ENCODE measurements around the gene CELA2B. TPM values are rescaled to one million over a fixed set of nuclear protein-coding genes. Genes with fewer than 3 reads are reported as not detected.
A peak's percentile ranks its signal among the peaks of the same experiment; 100 is the strongest.

The CELA2B gene
- polyA plus RNA-seq, 3 donors, result not detected

DNA sequence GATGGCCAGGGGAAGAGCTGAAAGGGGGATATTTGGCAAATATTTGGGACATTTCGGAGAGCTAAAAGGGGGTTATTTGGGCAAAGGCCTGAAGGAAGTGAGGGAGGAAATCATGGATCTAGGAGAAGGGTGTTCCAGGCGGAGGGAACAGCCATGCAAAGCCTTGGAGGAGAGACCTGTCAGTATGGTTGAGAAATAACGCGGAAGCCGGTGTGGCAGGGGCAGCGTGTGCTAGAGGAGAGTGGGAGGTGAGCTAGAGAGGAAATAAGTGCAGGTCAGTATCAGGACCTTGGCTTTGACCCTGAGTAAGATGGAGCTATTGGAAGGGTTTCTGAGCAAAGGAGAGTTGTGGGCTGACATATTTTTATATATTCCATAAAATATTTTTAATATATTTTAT, 34.7 kb upstream of the CELA2B start:
- no peaks in the 10 kb centered on the region for H3K9me3 Mint-ChIP-seq
- Histone ChIP-seq H3K4me1 (ENCODE audit: control insufficient read depth in 1 of 2, insufficient read depth in 2 of 2, low read length in 2 of 2) (no peaks in the 10 kb centered on the region), H3K4me3 (replicated peaks in 1 of 3; ENCODE audit: low read depth in 2 of 3, low read length in 3 of 3) (no peak overlapping the region), H3K4me2 (replicated peaks; ENCODE audit: extremely low read depth, low read length, poor library complexity, severe bottlenecking) (no peak overlapping the region), H3K9me3 (replicated peaks in 1 of 2; ENCODE audit: control insufficient read depth in 1 of 2, insufficient read depth in 1 of 2, low read length in 2 of 2) (no peaks in the 10 kb centered on the region), H3K36me3 (replicated peaks in 1 of 2; ENCODE audit: control insufficient read depth in 1 of 2, insufficient read depth in 2 of 2, low read length in 2 of 2) (no peaks in the 10 kb centered on the region), H3K79me2 (ENCODE audit: insufficient read depth, low read length) (no peaks in the 10 kb centered on the region), H3K27me3 (ENCODE audit: control insufficient read depth in 2 of 2, insufficient read depth in 2 of 2, low read length in 2 of 2) (peaks cover 0 to 9% of the 10 kb centered on the region in 2 donors), H3K27ac (ENCODE audit: low read depth in 1 of 2, low read length in 2 of 2) (no peak overlapping the region), H4K20me1 (ENCODE audit: insufficient read depth, low read length) (no peaks in the 10 kb centered on the region), H3K9ac (ENCODE audit: insufficient read depth, low read length, poor library complexity, severe bottlenecking) (no peak overlapping the region), H2AFZ (ENCODE audit: insufficient read depth, low read depth, low read length, poor library complexity, severe bottlenecking) (no peak overlapping the region)
- no peak for DNase-seq
- no peaks in the 10 kb centered on the region for H3K4me1 Mint-ChIP-seq
- peaks cover 2 to 20% (median 10%) of the 10 kb centered on the region in 3 donors for H3K27me3 Mint-ChIP-seq (ENCODE audit: low read depth in 3 of 3)
- H3K27ac Mint-ChIP-seq, result peak overlapping the region in 1 of 7 donors; percentile 13
- intact Hi-C loops (cut with micrococcal nuclease), result no loop called here
- H3K4me3 Mint-ChIP-seq, result peak overlapping the region in 1 of 2 donors; percentile 6
- WGBS (ENCODE audit: insufficient coverage), result 95% methylated on average over 6 of the region's 6 CpGs
- TF ChIP-seq, protein P1, sequence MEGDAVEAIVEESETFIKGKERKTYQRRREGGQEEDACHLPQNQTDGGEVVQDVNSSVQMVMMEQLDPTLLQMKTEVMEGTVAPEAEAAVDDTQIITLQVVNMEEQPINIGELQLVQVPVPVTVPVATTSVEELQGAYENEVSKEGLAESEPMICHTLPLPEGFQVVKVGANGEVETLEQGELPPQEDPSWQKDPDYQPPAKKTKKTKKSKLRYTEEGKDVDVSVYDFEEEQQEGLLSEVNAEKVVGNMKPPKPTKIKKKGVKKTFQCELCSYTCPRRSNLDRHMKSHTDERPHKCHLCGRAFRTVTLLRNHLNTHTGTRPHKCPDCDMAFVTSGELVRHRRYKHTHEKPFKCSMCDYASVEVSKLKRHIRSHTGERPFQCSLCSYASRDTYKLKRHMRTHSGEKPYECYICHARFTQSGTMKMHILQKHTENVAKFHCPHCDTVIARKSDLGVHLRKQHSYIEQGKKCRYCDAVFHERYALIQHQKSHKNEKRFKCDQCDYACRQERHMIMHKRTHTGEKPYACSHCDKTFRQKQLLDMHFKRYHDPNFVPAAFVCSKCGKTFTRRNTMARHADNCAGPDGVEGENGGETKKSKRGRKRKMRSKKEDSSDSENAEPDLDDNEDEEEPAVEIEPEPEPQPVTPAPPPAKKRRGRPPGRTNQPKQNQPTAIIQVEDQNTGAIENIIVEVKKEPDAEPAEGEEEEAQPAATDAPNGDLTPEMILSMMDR (IDR thresholded peaks at IDR 0.05), result no peak
- H3K36me3 Mint-ChIP-seq, result no peaks in the 10 kb centered on the region

DNA sequence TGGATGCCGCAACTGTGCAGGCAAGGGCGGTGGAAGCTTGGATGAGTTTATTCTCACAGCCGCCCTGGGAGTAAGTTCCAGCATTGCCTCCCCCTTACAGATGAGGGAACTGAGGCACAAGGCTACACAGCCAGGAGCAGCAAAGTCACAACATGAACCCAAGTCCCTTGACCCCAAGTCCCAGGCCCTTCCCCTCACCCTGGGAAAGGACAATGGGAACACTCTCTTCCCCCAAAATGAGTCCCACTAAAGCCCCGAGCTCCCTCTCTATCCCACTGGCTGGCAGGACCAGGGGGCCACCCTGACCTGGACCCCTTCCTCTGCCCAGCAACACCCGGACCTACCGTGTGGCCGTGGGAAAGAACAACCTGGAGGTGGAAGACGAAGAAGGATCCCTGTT, 33.8 kb upstream of the CELA2B start:
- no peaks in the 10 kb centered on the region for H3K4me1 Mint-ChIP-seq
- Histone ChIP-seq H3K9ac (ENCODE audit: insufficient read depth, low read length, poor library complexity, severe bottlenecking) (no peak overlapping the region), H3K9me3 (replicated peaks in 1 of 2; ENCODE audit: control insufficient read depth in 1 of 2, insufficient read depth in 1 of 2, low read length in 2 of 2) (no peaks in the 10 kb centered on the region), H4K20me1 (ENCODE audit: insufficient read depth, low read length) (no peaks in the 10 kb centered on the region), H3K79me2 (ENCODE audit: insufficient read depth, low read length) (no peaks in the 10 kb centered on the region), H3K4me1 (ENCODE audit: control insufficient read depth in 1 of 2, insufficient read depth in 2 of 2, low read length in 2 of 2) (no peaks in the 10 kb centered on the region), H2AFZ (ENCODE audit: insufficient read depth, low read depth, low read length, poor library complexity, severe bottlenecking) (no peak overlapping the region), H3K36me3 (replicated peaks in 1 of 2; ENCODE audit: control insufficient read depth in 1 of 2, insufficient read depth in 2 of 2, low read length in 2 of 2) (no peaks in the 10 kb centered on the region), H3K4me2 (replicated peaks; ENCODE audit: extremely low read depth, low read length, poor library complexity, severe bottlenecking) (no peak overlapping the region), H3K27ac (ENCODE audit: low read depth in 1 of 2, low read length in 2 of 2) (no peak overlapping the region), H3K27me3 (ENCODE audit: control insufficient read depth in 2 of 2, insufficient read depth in 2 of 2, low read length in 2 of 2) (peaks cover 0 to 13% of the 10 kb centered on the region in 2 donors), H3K4me3 (replicated peaks in 1 of 3; ENCODE audit: low read depth in 2 of 3, low read length in 3 of 3) (no peak overlapping the region)
- peaks cover 2 to 23% (median 13%) of the 10 kb centered on the region in 3 donors for H3K27me3 Mint-ChIP-seq (ENCODE audit: low read depth in 3 of 3)
- no peak for DNase-seq
- no peaks in the 10 kb centered on the region for H3K36me3 Mint-ChIP-seq
- no peak overlapping the region for H3K27ac Mint-ChIP-seq
- H3K4me3 Mint-ChIP-seq, result peak overlapping the region in 1 of 2 donors; percentile 21
- H3K9me3 Mint-ChIP-seq, result no peaks in the 10 kb centered on the region
- WGBS (ENCODE audit: insufficient coverage), result 91% methylated on average over 6 of the region's 8 CpGs
- intact Hi-C loops (cut with micrococcal nuclease), result no loop called here
- TF ChIP-seq, protein P1 (IDR thresholded peaks at IDR 0.05), result no peak
